Progenitor cell of endocrine pancreas (in vitro differentiated cells): ENCODE data around the gene GDF15. TPM values are rescaled to one million over a fixed set of nuclear protein-coding genes. Genes with fewer than 3 reads are reported as not detected.
A peak's percentile ranks its signal among the peaks of the same experiment; 100 is the strongest.

Source experiments
- DNase-seq: peaks from one replicate; pipeline ENCODE4 v3.0.0; 2021; ENCODE audit warnings: low spot score; ENCODE audit not compliant: unreplicated experiment
- H3K27ac Mint-ChIP-seq: 2 replicates; pipeline ENCODE4 v1.8.0; 2021; ENCODE audit warnings: mild to moderate bottlenecking, moderate library complexity, mixed read lengths
- H3K27me3 Mint-ChIP-seq: 2 replicates; pipeline ENCODE4 v1.8.0; 2021; ENCODE audit warnings: mixed read lengths
- H3K36me3 Mint-ChIP-seq: 2 replicates; pipeline ENCODE4 v1.8.0; 2022; ENCODE audit warnings: mixed read lengths; ENCODE audit not compliant: insufficient read depth
- H3K4me1 Mint-ChIP-seq: 2 replicates; pipeline ENCODE4 v1.8.0; 2021; ENCODE audit warnings: low read depth, mixed read lengths
- H3K4me3 Mint-ChIP-seq: 2 replicates; pipeline ENCODE4 v1.8.0; 2021; ENCODE audit warnings: low read depth, mild to moderate bottlenecking, moderate library complexity, mixed read lengths
- H3K9me3 Mint-ChIP-seq: 2 replicates; pipeline ENCODE4 v1.8.0; 2021; ENCODE audit warnings: low read depth, mixed read lengths
- total RNA-seq: library from RNA; stranded (reverse); gene quantifications from 2 replicates; pipeline ENCODE4 v1.2.1, GENCODE V29; 2021
- TF ChIP-seq, protein P1 (sequence below): fragments of 200-600 bp; sonication (generic); IDR thresholded peaks from one replicate; pipeline ENCODE4 v1.5.0; 2021; ENCODE audit warnings: antibody characterized with exemption, mild to moderate bottlenecking; ENCODE audit not compliant: unreplicated experiment

GDF15 gene
- total RNA-seq, 1 donor from 2014 or later = 10.5 TPM

DNA sequence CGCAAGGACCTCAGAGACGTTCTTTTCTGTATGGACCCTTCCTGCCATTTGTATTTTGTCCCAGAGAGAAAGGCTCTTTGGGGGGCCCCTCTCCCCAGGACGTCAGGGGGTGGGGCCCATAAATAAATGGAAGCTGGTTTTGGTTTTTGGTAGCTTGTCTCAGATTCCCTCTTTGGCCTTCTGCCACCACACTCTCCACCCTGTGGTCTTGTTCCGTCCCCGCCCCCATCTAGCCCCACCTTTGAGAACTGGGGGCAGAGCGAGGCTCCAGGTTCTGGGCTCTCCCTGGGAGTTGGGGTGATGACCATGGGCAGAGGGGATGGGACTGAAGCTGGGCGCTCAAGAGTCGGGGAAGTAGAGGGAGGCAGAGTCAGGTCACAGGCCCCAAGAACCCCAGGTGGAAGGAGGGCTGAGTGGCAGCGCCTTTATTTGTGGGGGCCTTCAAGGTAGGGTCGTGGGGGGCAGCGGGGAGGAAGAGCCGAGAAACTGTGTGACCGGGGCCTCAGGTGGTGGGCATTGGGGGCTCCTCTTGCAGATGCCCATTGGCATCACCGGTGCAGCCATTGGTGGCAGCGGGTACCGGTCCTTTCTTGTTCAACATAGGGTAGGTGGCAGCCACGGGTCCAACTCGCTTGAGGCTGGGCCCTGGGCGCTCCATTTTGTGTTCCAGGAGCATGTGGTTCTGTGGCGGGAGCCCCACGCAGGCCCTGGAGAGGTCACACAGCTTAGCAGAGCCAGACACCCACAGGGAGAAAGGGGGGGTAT lies 48.6 kb downstream of the GDF15 start:
- TF ChIP-seq, protein P1, sequence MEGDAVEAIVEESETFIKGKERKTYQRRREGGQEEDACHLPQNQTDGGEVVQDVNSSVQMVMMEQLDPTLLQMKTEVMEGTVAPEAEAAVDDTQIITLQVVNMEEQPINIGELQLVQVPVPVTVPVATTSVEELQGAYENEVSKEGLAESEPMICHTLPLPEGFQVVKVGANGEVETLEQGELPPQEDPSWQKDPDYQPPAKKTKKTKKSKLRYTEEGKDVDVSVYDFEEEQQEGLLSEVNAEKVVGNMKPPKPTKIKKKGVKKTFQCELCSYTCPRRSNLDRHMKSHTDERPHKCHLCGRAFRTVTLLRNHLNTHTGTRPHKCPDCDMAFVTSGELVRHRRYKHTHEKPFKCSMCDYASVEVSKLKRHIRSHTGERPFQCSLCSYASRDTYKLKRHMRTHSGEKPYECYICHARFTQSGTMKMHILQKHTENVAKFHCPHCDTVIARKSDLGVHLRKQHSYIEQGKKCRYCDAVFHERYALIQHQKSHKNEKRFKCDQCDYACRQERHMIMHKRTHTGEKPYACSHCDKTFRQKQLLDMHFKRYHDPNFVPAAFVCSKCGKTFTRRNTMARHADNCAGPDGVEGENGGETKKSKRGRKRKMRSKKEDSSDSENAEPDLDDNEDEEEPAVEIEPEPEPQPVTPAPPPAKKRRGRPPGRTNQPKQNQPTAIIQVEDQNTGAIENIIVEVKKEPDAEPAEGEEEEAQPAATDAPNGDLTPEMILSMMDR = no peak
- H3K27me3 Mint-ChIP-seq = no peaks in the 10 kb centered on the region

DNA sequence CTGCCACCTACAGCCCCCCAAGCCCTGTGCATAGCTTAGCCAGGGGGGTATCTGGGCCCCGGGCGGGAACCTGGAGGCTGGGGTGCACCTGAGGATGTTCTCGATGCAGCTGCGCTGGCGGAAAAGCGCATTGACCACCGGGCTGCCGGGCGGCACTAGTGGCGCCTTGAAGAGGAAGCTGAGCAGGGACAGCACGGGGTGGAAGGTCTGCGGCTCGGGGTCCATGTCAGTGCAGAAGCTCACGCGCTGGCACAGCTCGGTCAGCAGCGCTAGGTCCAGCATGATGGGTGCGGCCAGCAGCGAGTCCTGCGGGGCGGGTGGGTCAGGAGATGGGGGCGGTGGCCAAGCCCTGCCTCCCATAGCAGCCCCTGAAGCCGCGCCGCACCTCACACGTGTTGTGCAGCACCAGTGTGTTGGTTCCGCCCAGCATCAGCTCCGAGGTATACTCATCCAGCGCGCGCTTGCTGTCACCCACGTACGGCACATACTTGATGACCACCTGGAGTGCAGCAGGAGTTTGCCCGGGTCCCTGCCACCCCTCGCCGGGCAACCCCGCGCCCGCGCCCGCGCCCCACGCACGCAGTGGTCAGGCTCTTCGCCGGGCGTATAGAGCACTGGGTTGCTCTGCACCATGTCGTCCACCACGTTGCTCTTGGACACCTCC lies 49.4 kb downstream of the GDF15 start:
- Mint-ChIP-seq H3K36me3 (peaks cover 2% of the 10 kb centered on the region), H3K4me3 (no peak overlapping the region), H3K27ac (no peak overlapping the region), H3K27me3 (no peaks in the 10 kb centered on the region), H3K4me1 (peaks cover 22% of the 10 kb centered on the region), H3K9me3 (no peaks in the 10 kb centered on the region)
- TF ChIP-seq, protein P1 = no peak
- DNase-seq = no peak

More for the DNA sequence above, 48.6 kb downstream of the GDF15 start:
- no peak for DNase-seq
- Mint-ChIP-seq H3K27ac (peak overlapping the region; percentile 71), H3K4me1 (peaks cover 17% of the 10 kb centered on the region), H3K9me3 (no peaks in the 10 kb centered on the region), H3K4me3 (peak overlapping the region; percentile 74), H3K36me3 (peaks cover 2% of the 10 kb centered on the region)

DNA sequence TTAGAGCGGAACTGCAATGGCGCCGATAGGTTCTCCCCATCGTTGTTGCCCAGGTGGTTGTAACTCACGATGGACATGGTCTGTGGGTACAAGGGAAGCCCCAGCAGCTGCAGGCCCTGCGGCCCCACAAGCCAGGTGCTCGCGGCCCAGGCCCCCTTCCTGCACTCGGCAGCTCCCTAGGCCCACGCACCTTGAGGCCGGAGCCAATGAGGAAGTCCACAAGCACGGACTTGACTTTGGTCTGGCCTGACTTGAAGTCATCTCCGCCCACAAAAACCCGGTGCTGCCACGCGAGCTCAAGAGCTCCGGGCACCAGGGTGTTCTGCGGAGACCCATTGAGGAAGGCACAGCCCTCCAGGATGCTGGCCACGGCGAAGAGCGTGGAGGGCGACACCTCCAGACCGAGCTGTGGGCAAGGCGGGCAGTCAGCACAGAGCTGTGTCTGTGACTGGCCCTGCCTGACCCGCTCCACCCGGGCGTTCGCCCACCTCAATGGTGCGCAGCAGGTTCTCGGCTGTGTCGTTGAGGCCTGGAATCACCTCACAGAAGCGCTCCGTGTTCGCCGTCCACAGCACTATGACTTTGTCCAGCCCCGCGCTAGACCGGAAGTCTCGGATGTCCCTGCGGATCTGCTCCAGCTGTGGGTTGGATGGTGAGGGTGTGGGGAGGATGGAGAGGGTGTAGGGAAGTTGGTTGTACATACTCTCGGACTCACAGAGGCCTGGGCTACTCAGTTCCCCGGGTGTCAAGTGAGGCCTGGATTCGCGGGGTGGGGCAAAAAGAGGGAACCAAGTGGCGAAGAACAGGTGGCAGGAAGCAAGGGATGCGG lies 50.1 kb downstream of the GDF15 start:
- DNase-seq = no peak
- no peaks in the 10 kb centered on the region for H3K27me3 Mint-ChIP-seq
- H3K9me3 Mint-ChIP-seq = no peaks in the 10 kb centered on the region
- peak overlapping the region; percentile 94 for H3K27ac Mint-ChIP-seq
- H3K4me1 Mint-ChIP-seq = peaks cover 23% of the 10 kb centered on the region
- peak overlapping the region; percentile 64 for H3K4me3 Mint-ChIP-seq
- H3K36me3 Mint-ChIP-seq = peaks cover 2% of the 10 kb centered on the region
- TF ChIP-seq, protein P1 = no peak

DNA sequence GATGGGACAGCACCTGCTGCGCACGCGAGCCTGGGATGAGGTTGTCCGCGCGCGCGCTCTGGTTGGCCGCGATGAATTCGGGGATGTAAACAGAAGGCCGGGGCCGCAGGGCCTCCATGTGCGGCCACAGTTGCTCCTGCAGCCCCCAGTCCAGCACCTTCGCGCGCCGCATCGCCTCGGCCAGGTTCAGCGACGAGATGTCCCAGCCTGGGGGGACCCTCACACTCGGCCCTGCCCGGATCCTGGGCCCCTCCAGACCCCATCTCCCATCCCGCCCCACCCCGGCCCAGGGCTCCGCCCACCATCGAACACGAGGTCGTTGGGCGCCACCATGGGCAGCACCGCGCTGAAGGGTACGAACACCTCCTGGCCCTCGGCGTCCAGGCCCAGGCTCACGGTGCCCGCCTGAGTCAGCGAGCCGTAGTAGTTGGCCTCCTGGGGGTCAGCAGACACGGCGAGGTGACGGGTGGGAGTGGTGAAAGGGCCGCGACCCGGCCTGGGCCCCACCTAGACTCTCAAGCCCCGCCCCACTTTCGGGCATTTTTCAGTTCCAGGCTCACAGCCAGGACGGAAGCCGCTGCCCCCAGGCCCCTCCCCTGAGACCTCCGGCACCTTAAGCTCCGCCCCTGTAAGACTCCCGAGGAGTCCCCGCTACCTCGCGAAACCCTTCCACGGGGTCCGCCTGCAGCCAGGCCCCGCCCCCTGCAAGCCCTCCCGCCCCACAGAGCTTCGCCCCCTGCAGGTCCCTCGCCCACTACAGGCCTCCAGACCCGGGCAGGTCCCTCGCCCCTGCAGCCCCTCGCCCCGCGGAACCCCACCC lies 50.9 kb downstream of the GDF15 start:
- no peaks in the 10 kb centered on the region for H3K27me3 Mint-ChIP-seq
- H3K36me3 Mint-ChIP-seq = peaks cover 2% of the 10 kb centered on the region
- peaks cover 23% of the 10 kb centered on the region for H3K4me1 Mint-ChIP-seq
- DNase-seq = peak; percentile 74
- no peaks in the 10 kb centered on the region for H3K9me3 Mint-ChIP-seq
- peak overlapping the region; percentile 70 for H3K4me3 Mint-ChIP-seq
- TF ChIP-seq, protein P1 = peak; percentile 44
- peak overlapping the region; percentile 94 for H3K27ac Mint-ChIP-seq
